CD14-positive monocyte (primary cell): ENCODE data around the gene MUSK. TPM values are rescaled to one million over a fixed set of nuclear protein-coding genes. Genes with fewer than 3 reads are reported as not detected.

Experiments
- DNase-seq, 3 donors: peaks; one replicate each; pipeline ENCODE4 v3.0.0-alpha.2; 2011 to 2022
- H2AFZ ChIP-seq: 2 replicates; pipeline ENCODE4 v1.6.0; 2012; ENCODE audit warnings: mild to moderate bottlenecking, low read depth, low read length, inconsistent platforms; ENCODE audit not compliant: insufficient read depth, poor library complexity, severe bottlenecking
- H3K27ac ChIP-seq, 2 donors: 1 replicate in 1 of 2; 2 replicates in 1 of 2; pipeline ENCODE4 v1.5.1; 2012 to 2013; ENCODE audit warnings: low read length in 2 of 2, control low read depth in 1 of 2, inconsistent platforms in 1 of 2, low read depth in 1 of 2, mild to moderate bottlenecking in 1 of 2
- H3K27me3 ChIP-seq, 2 donors: one replicate each; pipeline versions ENCODE4 v1.6.0 to v1.6.1; 2011 to 2013; ENCODE audit warnings: low read length in 2 of 2; ENCODE audit not compliant: control insufficient read depth in 2 of 2, insufficient read depth in 2 of 2
- H3K36me3 ChIP-seq, 2 donors: replicated peaks in 1 of 2; 1 replicate in 1 of 2; 2 replicates in 1 of 2; pipeline versions ENCODE4 v1.5.1 to v1.6.1; 2012 to 2013; ENCODE audit warnings: low read length in 2 of 2, control low read depth in 1 of 2, inconsistent platforms in 1 of 2, mild to moderate bottlenecking in 1 of 2; ENCODE audit not compliant: insufficient read depth in 2 of 2, control insufficient read depth in 1 of 2
- H3K4me1 ChIP-seq, 2 donors: 1 replicate in 1 of 2; 2 replicates in 1 of 2; pipeline versions ENCODE4 v1.5.1 to v1.6.1; 2012 to 2013; ENCODE audit warnings: low read length in 2 of 2, control low read depth in 1 of 2, inconsistent platforms in 1 of 2, mild to moderate bottlenecking in 1 of 2, moderate library complexity in 1 of 2; ENCODE audit not compliant: insufficient read depth in 2 of 2, control insufficient read depth in 1 of 2
- H3K4me2 ChIP-seq: replicated peaks from 2 replicates; pipeline ENCODE3; 2012; ENCODE audit warnings: low read length, moderate library complexity, mild to moderate bottlenecking; ENCODE audit not compliant: poor library complexity, severe bottlenecking; ENCODE audit errors: extremely low read depth
- H3K4me3 ChIP-seq, 3 experiments: fragments of 200-600 bp in 1 of 3; sonication (generic) in 1 of 3; replicated peaks in 1 of 3; 1 replicate in 2 of 3; 2 replicates in 1 of 3; pipeline ENCODE4 v1.5.1; 2011 to 2013; ENCODE audit warnings: low read length in 3 of 3, mild to moderate bottlenecking in 3 of 3, control low read depth in 2 of 3, low read depth in 2 of 3, inconsistent platforms in 1 of 3, moderate library complexity in 1 of 3
- H3K79me2 ChIP-seq: 2 replicates; pipeline ENCODE4 v1.6.0; 2012; ENCODE audit warnings: mild to moderate bottlenecking, control low read depth, inconsistent platforms, low read length, moderate library complexity; ENCODE audit not compliant: insufficient read depth
- H3K9ac ChIP-seq: 2 replicates; pipeline ENCODE4 v1.6.0; 2017; ENCODE audit warnings: low read length, mild to moderate bottlenecking; ENCODE audit not compliant: insufficient read depth, poor library complexity, severe bottlenecking
- H3K9me3 ChIP-seq, 2 donors: replicated peaks in 1 of 2; 1 replicate in 1 of 2; 2 replicates in 1 of 2; pipeline versions ENCODE4 v1.5.1 to v1.6.1; 2012 to 2013; ENCODE audit warnings: low read length in 2 of 2, control low read depth in 1 of 2; ENCODE audit not compliant: control insufficient read depth in 1 of 2, insufficient read depth in 1 of 2
- H4K20me1 ChIP-seq: 2 replicates; pipeline ENCODE4 v1.6.0; 2012; ENCODE audit warnings: mild to moderate bottlenecking, low read length, control low read depth, moderate library complexity; ENCODE audit not compliant: insufficient read depth
- H3K27ac Mint-ChIP-seq, 7 donors: one replicate each; pipeline ENCODE4 v1.8.0; 2020; ENCODE audit warnings: mild to moderate bottlenecking in 7 of 7, mixed read lengths in 7 of 7, moderate library complexity in 6 of 7, inconsistent platforms in 2 of 7
- H3K27me3 Mint-ChIP-seq, 3 donors: one replicate each; pipeline ENCODE4 v1.8.0; 2021 to 2022; ENCODE audit warnings: low read depth in 3 of 3, mild to moderate bottlenecking in 3 of 3, mixed read lengths in 3 of 3, moderate library complexity in 3 of 3, inconsistent platforms in 1 of 3
- H3K36me3 Mint-ChIP-seq, 2 donors: one replicate each; pipeline ENCODE4 v1.8.0; 2020; ENCODE audit warnings: mixed read lengths in 2 of 2, inconsistent platforms in 1 of 2, mild to moderate bottlenecking in 1 of 2
- H3K4me1 Mint-ChIP-seq: one replicate; pipeline ENCODE4 v1.8.0; 2020; ENCODE audit warnings: mild to moderate bottlenecking, mixed read lengths
- H3K4me3 Mint-ChIP-seq, 2 donors: one replicate each; pipeline ENCODE4 v1.8.0; 2020; ENCODE audit warnings: mild to moderate bottlenecking in 2 of 2, mixed read lengths in 2 of 2, moderate library complexity in 1 of 2
- H3K9me3 Mint-ChIP-seq, 7 donors: one replicate each; pipeline ENCODE4 v1.8.0; 2020 to 2022; ENCODE audit warnings: mixed read lengths in 7 of 7, mild to moderate bottlenecking in 6 of 7, moderate library complexity in 6 of 7, inconsistent platforms in 2 of 7
- WGBS: methylation state at CpG from one replicate; pipeline ENCODE4 v1.1.5; 2013; ENCODE audit warnings: missing lambda C conversion rate; ENCODE audit not compliant: insufficient coverage; 5-methylcytosine and 5-hydroxymethylcytosine counted together
- intact Hi-C, 2 donors: fragments of 100-400 bp; cut with micrococcal nuclease; formaldehyde crosslinking; loops; one replicate each; pipeline versions ENCODE4 v1.15.0 to v1.15.1; 2023
- polyA plus RNA-seq, 3 donors: library from polyadenylated mRNA; depleted of rRNA in 1 of 3; unstranded in 2 of 3; stranded (reverse) in 1 of 3; fragments of 300-500 nt in 2 of 3; fragments of >200 nt in 1 of 3; fragmentation: Illumina TruSeq in 2 of 3; gene quantifications; 1 replicate in 2 of 3; 2 replicates in 1 of 3; pipeline ENCODE4 v1.2.3, GENCODE V29; 2012 to 2021
- TF ChIP-seq, protein P1 (sequence below): fragments of 200-600 bp; IDR thresholded peaks from one replicate; pipeline ENCODE4 v1.8.0; 2022; ENCODE audit warnings: antibody characterized with exemption, mild to moderate bottlenecking

MUSK gene
- polyA plus RNA-seq, 3 donors, result not detected

GRCh38 chr9:110742741-110743371, 74.3 kb downstream of the MUSK start:
- no peaks in the 10 kb centered on the region for H4K20me1 ChIP-seq
- H3K9ac ChIP-seq, result no peak overlapping the region
- H3K27ac ChIP-seq, result no peak overlapping the region
- H3K27me3 Mint-ChIP-seq, result peaks cover 0 to 2% (median 0%) of the 10 kb centered on the region in 3 donors
- H3K4me2 ChIP-seq, result no peak overlapping the region
- no peak overlapping the region for H3K4me3 ChIP-seq
- no peaks in the 10 kb centered on the region for H3K79me2 ChIP-seq
- H3K36me3 Mint-ChIP-seq, result no peaks in the 10 kb centered on the region
- no peak overlapping the region for H2AFZ ChIP-seq
- TF ChIP-seq, protein P1, sequence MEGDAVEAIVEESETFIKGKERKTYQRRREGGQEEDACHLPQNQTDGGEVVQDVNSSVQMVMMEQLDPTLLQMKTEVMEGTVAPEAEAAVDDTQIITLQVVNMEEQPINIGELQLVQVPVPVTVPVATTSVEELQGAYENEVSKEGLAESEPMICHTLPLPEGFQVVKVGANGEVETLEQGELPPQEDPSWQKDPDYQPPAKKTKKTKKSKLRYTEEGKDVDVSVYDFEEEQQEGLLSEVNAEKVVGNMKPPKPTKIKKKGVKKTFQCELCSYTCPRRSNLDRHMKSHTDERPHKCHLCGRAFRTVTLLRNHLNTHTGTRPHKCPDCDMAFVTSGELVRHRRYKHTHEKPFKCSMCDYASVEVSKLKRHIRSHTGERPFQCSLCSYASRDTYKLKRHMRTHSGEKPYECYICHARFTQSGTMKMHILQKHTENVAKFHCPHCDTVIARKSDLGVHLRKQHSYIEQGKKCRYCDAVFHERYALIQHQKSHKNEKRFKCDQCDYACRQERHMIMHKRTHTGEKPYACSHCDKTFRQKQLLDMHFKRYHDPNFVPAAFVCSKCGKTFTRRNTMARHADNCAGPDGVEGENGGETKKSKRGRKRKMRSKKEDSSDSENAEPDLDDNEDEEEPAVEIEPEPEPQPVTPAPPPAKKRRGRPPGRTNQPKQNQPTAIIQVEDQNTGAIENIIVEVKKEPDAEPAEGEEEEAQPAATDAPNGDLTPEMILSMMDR, result no peak
- no peaks in the 10 kb centered on the region for H3K4me1 Mint-ChIP-seq
- no peak overlapping the region for H3K27ac Mint-ChIP-seq
- H3K9me3 Mint-ChIP-seq, result peaks cover 0 to 7% (median 2%) of the 10 kb centered on the region in 7 donors
- no peak overlapping the region for H3K4me3 Mint-ChIP-seq
- H3K4me1 ChIP-seq, result no peaks in the 10 kb centered on the region
- intact Hi-C loops, result no loop called here
- H3K36me3 ChIP-seq, result no peaks in the 10 kb centered on the region
- DNase-seq, result no peak
- H3K27me3 ChIP-seq, result no peaks in the 10 kb centered on the region
- WGBS, result 68% methylated on average over 4 of the region's 8 CpGs
- no peaks in the 10 kb centered on the region for H3K9me3 ChIP-seq

DNA sequence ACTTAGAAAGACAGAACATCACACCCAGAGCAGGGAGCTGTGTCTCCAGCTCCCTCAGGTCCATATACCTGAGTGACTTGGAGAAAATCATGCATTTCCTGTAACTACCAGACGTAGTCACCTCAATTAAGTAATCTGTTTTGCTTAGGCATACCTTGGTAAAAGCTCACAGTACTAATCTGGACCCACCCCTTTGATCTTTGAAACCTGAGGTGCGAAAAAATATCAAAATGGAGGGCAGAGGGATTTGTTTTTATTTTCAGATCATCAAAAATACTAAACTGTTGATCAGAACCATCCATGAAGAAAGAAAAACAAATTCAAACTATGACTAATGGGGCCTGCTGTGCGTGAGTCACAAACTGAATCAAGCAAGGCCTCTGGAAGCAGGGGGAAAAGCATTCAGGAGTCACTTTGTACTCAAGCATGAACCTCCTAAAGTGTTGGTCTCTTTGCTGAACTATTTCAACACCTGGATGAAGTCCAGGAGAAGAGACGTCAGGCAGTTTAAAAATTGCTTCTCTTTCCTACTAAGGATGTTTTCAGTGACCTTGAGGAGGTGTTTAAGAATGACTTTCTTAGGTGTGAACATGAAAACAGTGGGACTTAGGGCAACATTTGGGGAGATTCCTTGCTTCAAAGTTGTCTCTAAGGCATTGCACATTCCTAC, 76.3 kb downstream of the MUSK start:
- H2AFZ ChIP-seq, result no peak overlapping the region
- H3K79me2 ChIP-seq, result no peaks in the 10 kb centered on the region

More for the DNA sequence above, 76.3 kb downstream of the MUSK start:
- H4K20me1 ChIP-seq, result no peaks in the 10 kb centered on the region
- H3K4me1 ChIP-seq, result no peaks in the 10 kb centered on the region
- H3K36me3 ChIP-seq, result no peaks in the 10 kb centered on the region
- H3K27ac ChIP-seq, result no peak overlapping the region
- H3K4me3 Mint-ChIP-seq, result no peak overlapping the region
- no peak for DNase-seq
- no peak overlapping the region for H3K4me3 ChIP-seq
- 100% methylated on average over 1 of the region's 4 CpGs for WGBS
- intact Hi-C loops, result no loop called here
- no peak overlapping the region for H3K9ac ChIP-seq
- no peaks in the 10 kb centered on the region for H3K4me1 Mint-ChIP-seq
- no peak overlapping the region for H3K27ac Mint-ChIP-seq
- peaks cover 0 to 3% (median 1%) of the 10 kb centered on the region in 3 donors for H3K27me3 Mint-ChIP-seq
- TF ChIP-seq, protein P1, result no peak
- no peaks in the 10 kb centered on the region for H3K9me3 ChIP-seq
- H3K36me3 Mint-ChIP-seq, result no peaks in the 10 kb centered on the region
- H3K4me2 ChIP-seq, result no peak overlapping the region
- peaks cover 0 to 4% (median 0%) of the 10 kb centered on the region in 7 donors for H3K9me3 Mint-ChIP-seq
- H3K27me3 ChIP-seq, result no peaks in the 10 kb centered on the region
